GM12878 (cell line): ENCODE measurements around the gene UNC45B. TPM values are rescaled to one million over a fixed set of nuclear protein-coding genes. Genes with fewer than 3 reads are reported as not detected.

ENCODE experiments used
- ATF3 ChIP-seq: IDR thresholded peaks from 2 replicates; pipeline ENCODE4 v1.6.1; 2011; ENCODE audit warnings: low read depth, mild to moderate bottlenecking, low read length, moderate library complexity, borderline replicate concordance; ENCODE audit errors: extremely low read depth
- BACH1 ChIP-seq: fragments of 450-650 bp; IDR thresholded peaks from 2 replicates; pipeline ENCODE4 v1.6.1; 2017; ENCODE audit warnings: mild to moderate bottlenecking, borderline replicate concordance
- BCL11A ChIP-seq: IDR thresholded peaks from 2 replicates; pipeline ENCODE4 v1.6.1; 2011; ENCODE audit warnings: low read depth, low read length
- BHLHE40 ChIP-seq, 2 experiments: fragments of 450-650 bp in 1 of 2; IDR thresholded peaks; 2 replicates each; pipeline ENCODE4 v1.6.1; 2011 to 2017; ENCODE audit warnings: low read depth in 2 of 2, borderline replicate concordance in 1 of 2, improper control_type of control experiment in 1 of 2, low read length in 1 of 2, mild to moderate bottlenecking in 1 of 2
- CEBPB ChIP-seq, 2 experiments: fragments of 150-350 bp in 1 of 2; IDR thresholded peaks; 2 replicates each; pipeline ENCODE4 v1.6.1; 2012 to 2014; ENCODE audit warnings: low read depth in 2 of 2, low read length in 2 of 2, borderline replicate concordance in 1 of 2, inconsistent platforms in 1 of 2
- CREB1 ChIP-seq: IDR thresholded peaks from 2 replicates; pipeline ENCODE4 v1.6.1; 2012; ENCODE audit warnings: low read depth, mild to moderate bottlenecking, inconsistent platforms
- CREM ChIP-seq: IDR thresholded peaks from 2 replicates; pipeline ENCODE4 v1.6.1; 2014; ENCODE audit warnings: antibody characterized with exemption, low read depth
- HDAC2 ChIP-seq: fragments of 200-600 bp; sonication (generic); IDR thresholded peaks from 2 replicates; pipeline ENCODE4 v1.6.1; 2017
- KDM1A ChIP-seq: fragments of 200-600 bp; sonication (generic); IDR thresholded peaks from 2 replicates; pipeline ENCODE4 v1.6.1; 2016; ENCODE audit warnings: borderline replicate concordance
- LARP7 ChIP-seq: fragments of 450-650 bp; IDR thresholded peaks from 2 replicates; pipeline ENCODE4 v1.6.1; 2017; ENCODE audit warnings: mild to moderate bottlenecking
- MEF2A ChIP-seq: IDR thresholded peaks from 2 replicates; pipeline ENCODE4 v1.6.1; 2011; ENCODE audit warnings: low read depth, mild to moderate bottlenecking, low read length, moderate library complexity; ENCODE audit not compliant: insufficient read depth
- NBN ChIP-seq: fragments of 450-650 bp; IDR thresholded peaks from 2 replicates; pipeline ENCODE4 v1.6.1; 2016
- NFYA ChIP-seq: IDR thresholded peaks from 2 replicates; pipeline ENCODE4 v1.6.1; 2011; ENCODE audit warnings: low read depth, mild to moderate bottlenecking, low read length, improper control_type of control experiment, borderline replicate concordance
- NR2C2 ChIP-seq: IDR thresholded peaks from 2 replicates; pipeline ENCODE4 v1.6.1; 2011; ENCODE audit warnings: borderline replicate concordance, low read depth; ENCODE audit not compliant: control insufficient read depth, insufficient read length
- PAX8 ChIP-seq: fragments of 450-650 bp; IDR thresholded peaks from 2 replicates; pipeline ENCODE4 v1.6.1; 2017; ENCODE audit warnings: mild to moderate bottlenecking, moderate library complexity
- PML ChIP-seq: IDR thresholded peaks from 2 replicates; pipeline ENCODE4 v1.6.1; 2012; ENCODE audit warnings: low read length, inconsistent platforms
- POU2F2 ChIP-seq: IDR thresholded peaks from 3 replicates; pipeline ENCODE4 v1.6.1; 2011; ENCODE audit warnings: low read depth, mild to moderate bottlenecking, low read length, borderline replicate concordance
- RB1 ChIP-seq: fragments of 450-650 bp; formaldehyde crosslinking; IDR thresholded peaks from 2 replicates; pipeline ENCODE4 v1.6.1; 2017; ENCODE audit warnings: mild to moderate bottlenecking, borderline replicate concordance
- RCOR1 ChIP-seq: conservative IDR thresholded peaks from 2 replicates; pipeline ENCODE4 v1.6.1; 2012; ENCODE audit warnings: low read depth, low read length, improper control_type of control experiment
- SMARCA5 ChIP-seq: fragments of 450-650 bp; IDR thresholded peaks from 2 replicates; pipeline ENCODE4 v1.6.1; 2017; ENCODE audit warnings: mild to moderate bottlenecking
- SMC3 ChIP-seq: IDR thresholded peaks from 2 replicates; pipeline ENCODE4 v1.6.1; 2011; ENCODE audit warnings: low read length, improper control_type of control experiment, borderline replicate concordance
- TCF12 ChIP-seq: IDR thresholded peaks from 2 replicates; pipeline ENCODE4 v1.6.1; 2011; ENCODE audit warnings: low read depth, mild to moderate bottlenecking, low read length
- USF2 ChIP-seq: IDR thresholded peaks from 2 replicates; pipeline ENCODE4 v1.6.1; 2011; ENCODE audit warnings: low read depth, low read length, improper control_type of control experiment, borderline replicate concordance
- YBX1 ChIP-seq: fragments of 450-650 bp; IDR thresholded peaks from 2 replicates; pipeline ENCODE4 v1.6.1; 2016; ENCODE audit warnings: antibody characterized with exemption
- ZBTB4 ChIP-seq: fragments of 450-650 bp; formaldehyde crosslinking; IDR thresholded peaks from 2 replicates; pipeline ENCODE4 v1.4.0; 2022; ENCODE audit warnings: mild to moderate bottlenecking, moderate library complexity
- ZSCAN29 ChIP-seq: fragments of 450-650 bp; IDR thresholded peaks from 2 replicates; pipeline ENCODE4 v1.6.1; 2017; ENCODE audit warnings: mild to moderate bottlenecking, moderate library complexity
- ZZZ3 ChIP-seq: IDR thresholded peaks from 2 replicates; pipeline ENCODE4 v1.6.1; 2011; ENCODE audit warnings: low read depth; ENCODE audit not compliant: control insufficient read depth, insufficient read length
- polyA plus RNA-seq, 11 experiments: library from polyadenylated mRNA; depleted of rRNA in 4 of 11; unstranded in 6 of 11; stranded (reverse) in 5 of 11; fragments of >200 nt; fragmentation: Nextera tagmentation in 4 of 11; fragmentation: Illumina TruSeq in 1 of 11; extraction: Ambion mirVana in 4 of 11; extraction: Trizol in 1 of 11; gene quantifications; 1 replicate in 1 of 11; 2 replicates in 10 of 11; pipeline versions ENCODE4 v1.2.1 to v1.2.3, GENCODE V29; 2011 to 2016; ENCODE audit warnings: inconsistent platforms in 2 of 11, missing spikeins in 2 of 11, low read depth in 1 of 11
- total RNA-seq, 4 experiments: library from RNA; depleted of rRNA in 3 of 4; stranded (reverse); fragments of >200 nt in 3 of 4; fragmentation: Illumina TruSeq in 1 of 4; extraction: Trizol in 1 of 4; gene quantifications; 2 replicates each; pipeline versions ENCODE4 v1.2.1 to v1.2.3, GENCODE V29; 2013 to 2021

UNC45B gene
- total and polyA plus RNA-seq, 10 of the 15 experiments (the other 5 are each of a cell fraction or from before 2014, with no cell fraction given), result 0.03 TPM; not detected in 9

DNA sequence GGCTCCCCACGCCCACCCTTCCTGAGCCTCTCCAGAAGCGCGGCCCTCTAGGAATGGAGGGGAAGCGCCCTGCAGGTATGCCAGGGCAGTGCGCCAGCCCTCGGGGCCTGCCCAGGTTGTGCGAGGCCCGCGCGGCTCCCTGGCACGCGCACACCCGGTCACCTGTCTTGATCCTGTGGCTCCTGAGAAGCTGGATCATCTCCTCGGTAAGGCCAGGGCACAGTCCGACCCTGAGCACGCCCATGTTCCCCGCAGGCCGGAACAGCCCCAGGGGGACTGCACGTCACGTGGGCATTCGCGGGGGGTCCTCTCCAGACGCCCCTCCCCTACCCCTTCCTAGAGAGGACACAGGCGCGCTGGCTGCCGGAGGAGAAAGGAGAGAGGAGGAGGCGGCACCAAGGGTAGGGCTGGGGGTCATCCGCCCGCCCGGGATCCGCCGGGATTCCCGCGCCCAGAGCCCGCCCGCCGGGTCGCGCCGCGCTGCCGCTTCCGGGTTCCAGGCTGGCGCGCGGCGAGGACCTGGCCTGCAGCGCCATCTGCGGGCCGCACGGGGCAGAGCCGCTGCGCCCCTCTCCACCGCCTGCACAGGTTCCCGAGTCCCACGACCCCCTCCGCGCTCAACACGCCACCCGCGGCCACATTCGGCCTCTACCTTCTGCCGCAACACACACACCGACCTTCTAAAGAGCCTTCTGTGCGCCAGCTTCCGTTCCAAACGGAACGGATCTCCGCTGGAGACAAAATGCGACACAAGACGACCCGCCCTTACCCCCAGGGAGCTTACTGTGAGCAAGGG is 28.0 kb upstream of the UNC45B start, which contains the start of gene RAD51D (continued):
- no peak for TF ChIP-seq CEBPB (IDR thresholded peaks at IDR 0.05; ENCODE audit: borderline replicate concordance in 1 of 2, low read depth in 2 of 2, low read length in 2 of 2)
- TF ChIP-seq RB1, result peak; percentile 99
- TF ChIP-seq NFYA, result no peak
- TF ChIP-seq PML, result no peak
- TF ChIP-seq POU2F2, result peak; percentile 48; the same call in 1 of the 3 replicates
- TF ChIP-seq YBX1, result no peak
- 0 out of 2 replicates have a peak, but pooled peaks have one; percentile 28 for TF ChIP-seq NBN
- TF ChIP-seq ATF3, result peak; percentile 20; the same call in 1 of the 2 replicates
- no peak for TF ChIP-seq MEF2A
- TF ChIP-seq LARP7, result peak; percentile 89
- peak; percentile 95 for TF ChIP-seq SMARCA5
- TF ChIP-seq CREM, result no peak
- no peak for TF ChIP-seq HDAC2
- TF ChIP-seq ZSCAN29, result peak; percentile 76; the same call in 1 of the 2 replicates
- TF ChIP-seq BACH1, result peak; percentile 54; the same call in 1 of the 2 replicates
- TF ChIP-seq ZZZ3, result no peak
- TF ChIP-seq KDM1A, result no peak
- no peak for TF ChIP-seq ZBTB4
- no peak for TF ChIP-seq CREB1
- no peak for TF ChIP-seq TCF12
- TF ChIP-seq SMC3, result peak; percentile 88
- TF ChIP-seq NR2C2, result no peak
- no peak for TF ChIP-seq RCOR1
- TF ChIP-seq BCL11A, result no peak
- TF ChIP-seq BHLHE40 (IDR thresholded peaks at IDR 0.05; ENCODE audit: borderline replicate concordance in 1 of 2, low read depth in 2 of 2, low read length in 1 of 2), result peak in 1 of 2 experiments; percentile 89; a peak in 3 of 4 replicates
- peak; percentile 70 for TF ChIP-seq USF2
- no peak for TF ChIP-seq PAX8
